GM21528 (cell line): ENCODE measurements around the gene UQCRFS1.
"Not testable (repeated sequence)": the region's sequence is repeated elsewhere in the genome, so short reads cannot be mapped to it uniquely, and the experiment has no call there.

Experiments
- ATAC-seq: cut with Tn5 transposase; IDR thresholded peaks from one replicate; pipeline ENCODE4 v1.9.1; 2021; ENCODE audit warnings: mild to moderate bottlenecking, moderate library complexity; ENCODE audit not compliant: unreplicated experiment, low FRiP score

The UQCRFS1 gene

GRCh38 chr19:29215322-29215845, 2.4 kb upstream of the UQCRFS1 start:
- ATAC-seq, result no peak

- ATAC-seq, result no peak
Observed at GRCh38 chr19:29214411-29214810, 1.5 kb upstream of the UQCRFS1 start.

GRCh38 chr19:29212356-29212647, 649 bp downstream of the UQCRFS1 start:
- no peak for ATAC-seq

- ATAC-seq, result no peak
Observed at GRCh38 chr19:29211562-29212355, 1.2 kb downstream of the UQCRFS1 start.

- ATAC-seq, result not testable (repeated sequence)
Observed at GRCh38 chr19:29211041-29211440, 1.9 kb downstream of the UQCRFS1 start.

GRCh38 chr19:29210502-29210901, 2.4 kb downstream of the UQCRFS1 start:
- not testable (repeated sequence) for ATAC-seq

- ATAC-seq, result not testable (repeated sequence)
Observed at GRCh38 chr19:29207403-29208187, 5.4 kb downstream of the UQCRFS1 start.

GRCh38 chr19:29206453-29206852, 6.5 kb downstream of the UQCRFS1 start:
- ATAC-seq, result no peak

GRCh38 chr19:29202281-29202680, 10.7 kb downstream of the UQCRFS1 start:
- no peak for ATAC-seq

- ATAC-seq, result no peak
Observed at GRCh38 chr19:29201855-29202254, 11.1 kb downstream of the UQCRFS1 start.

- ATAC-seq, result no peak
Observed at GRCh38 chr19:29194658-29195057, 18.3 kb downstream of the UQCRFS1 start.

GRCh38 chr19:29193155-29193554, 19.8 kb downstream of the UQCRFS1 start:
- ATAC-seq, result no peak

GRCh38 chr19:29191005-29191404, 21.9 kb downstream of the UQCRFS1 start:
- ATAC-seq, result no peak

GRCh38 chr19:29189033-29189360, 24.0 kb downstream of the UQCRFS1 start:
- ATAC-seq, result no peak

- no peak for ATAC-seq
Observed at GRCh38 chr19:29188289-29189032, 24.5 kb downstream of the UQCRFS1 start.

- no peak for ATAC-seq
Observed at GRCh38 chr19:29187676-29188075, 25.3 kb downstream of the UQCRFS1 start.

- ATAC-seq, result no peak
Observed at GRCh38 chr19:29185427-29185826, 27.5 kb downstream of the UQCRFS1 start.

- no peak for ATAC-seq
Observed at GRCh38 chr19:29176981-29177754, 35.8 kb downstream of the UQCRFS1 start.

GRCh38 chr19:29173896-29174295, 39.1 kb downstream of the UQCRFS1 start:
- ATAC-seq, result no peak

- no peak for ATAC-seq
Observed at GRCh38 chr19:29172302-29172701, 40.6 kb downstream of the UQCRFS1 start.
